SK-N-SH treated with all-trans-retinoic acid at 6 μM for 48 hours (cell line): ENCODE measurements around the gene ZNF672.

ENCODE experiments used
- ESRRG ChIP-seq: fragments of 250-450 bp; sonication (Bioruptor Pico); IDR thresholded peaks from 2 replicates; pipeline ENCODE4 v1.6.1; 2021; ENCODE audit warnings: mild to moderate bottlenecking
- TCF4 ChIP-seq: fragments of 250-450 bp; sonication (Bioruptor Pico); IDR thresholded peaks from 2 replicates; pipeline ENCODE4 v1.8.0; 2021; ENCODE audit warnings: mild to moderate bottlenecking, moderate library complexity, borderline replicate concordance
- ZFP3 ChIP-seq: fragments of 250-450 bp; sonication (Bioruptor Pico); IDR thresholded peaks from 2 replicates; pipeline ENCODE4 v1.5.0; 2020; ENCODE audit warnings: mild to moderate bottlenecking, moderate library complexity
- TF ChIP-seq, protein P1 (sequence below): fragments of 250-450 bp; sonication (Bioruptor Pico); IDR thresholded peaks from 2 replicates; pipeline ENCODE4 v1.5.1; 2020; ENCODE audit warnings: low read depth, mild to moderate bottlenecking, moderate library complexity
- TF ChIP-seq, protein P2 (sequence below): fragments of 250-450 bp; sonication (Bioruptor Pico); IDR thresholded peaks from 2 replicates; pipeline ENCODE4 v1.8.0; 2020; ENCODE audit warnings: mild to moderate bottlenecking, moderate library complexity, borderline replicate concordance

DNA sequence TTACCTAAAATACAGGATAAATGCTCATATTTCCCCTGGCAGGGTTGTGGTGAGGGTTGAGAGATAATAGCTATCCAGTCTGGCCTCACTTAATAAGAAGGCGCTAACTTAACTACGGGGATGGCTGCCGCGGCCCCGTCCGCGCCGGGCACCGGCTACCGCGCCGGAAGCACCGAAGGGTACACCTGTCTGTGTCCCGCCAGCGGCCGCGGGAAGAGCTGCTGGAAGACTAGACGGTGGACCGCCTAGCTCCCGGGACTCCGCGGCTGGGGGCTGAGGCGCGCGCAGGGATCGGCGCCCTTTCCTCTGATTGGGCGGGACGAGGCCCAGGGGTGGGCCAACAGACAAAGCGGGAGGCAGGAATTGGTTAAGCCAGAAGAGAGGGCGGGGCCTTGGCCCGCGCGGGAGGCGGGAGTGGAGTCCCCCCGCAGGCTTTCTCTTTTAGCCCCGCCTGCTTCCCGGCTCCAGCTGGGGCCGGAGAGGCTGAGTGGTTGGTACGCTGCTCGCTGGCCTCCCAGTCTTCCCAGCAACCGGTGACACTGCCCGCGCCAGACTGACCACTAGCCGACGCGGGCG is at the start of gene ZNF672:
- TF ChIP-seq, protein P1, sequence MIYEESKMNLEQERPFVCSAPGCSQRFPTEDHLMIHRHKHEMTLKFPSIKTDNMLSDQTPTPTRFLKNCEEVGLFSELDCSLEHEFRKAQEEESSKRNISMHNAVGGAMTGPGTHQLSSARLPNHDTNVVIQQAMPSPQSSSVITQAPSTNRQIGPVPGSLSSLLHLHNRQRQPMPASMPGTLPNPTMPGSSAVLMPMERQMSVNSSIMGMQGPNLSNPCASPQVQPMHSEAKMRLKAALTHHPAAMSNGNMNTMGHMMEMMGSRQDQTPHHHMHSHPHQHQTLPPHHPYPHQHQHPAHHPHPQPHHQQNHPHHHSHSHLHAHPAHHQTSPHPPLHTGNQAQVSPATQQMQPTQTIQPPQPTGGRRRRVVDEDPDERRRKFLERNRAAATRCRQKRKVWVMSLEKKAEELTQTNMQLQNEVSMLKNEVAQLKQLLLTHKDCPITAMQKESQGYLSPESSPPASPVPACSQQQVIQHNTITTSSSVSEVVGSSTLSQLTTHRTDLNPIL: no peak
- TF ChIP-seq TCF4 (CRISPR knock-in tag): no peak
- TF ChIP-seq ZFP3 (CRISPR knock-in tag): no peak
- no peak for TF ChIP-seq ESRRG (CRISPR knock-in tag)
- TF ChIP-seq, protein P2, sequence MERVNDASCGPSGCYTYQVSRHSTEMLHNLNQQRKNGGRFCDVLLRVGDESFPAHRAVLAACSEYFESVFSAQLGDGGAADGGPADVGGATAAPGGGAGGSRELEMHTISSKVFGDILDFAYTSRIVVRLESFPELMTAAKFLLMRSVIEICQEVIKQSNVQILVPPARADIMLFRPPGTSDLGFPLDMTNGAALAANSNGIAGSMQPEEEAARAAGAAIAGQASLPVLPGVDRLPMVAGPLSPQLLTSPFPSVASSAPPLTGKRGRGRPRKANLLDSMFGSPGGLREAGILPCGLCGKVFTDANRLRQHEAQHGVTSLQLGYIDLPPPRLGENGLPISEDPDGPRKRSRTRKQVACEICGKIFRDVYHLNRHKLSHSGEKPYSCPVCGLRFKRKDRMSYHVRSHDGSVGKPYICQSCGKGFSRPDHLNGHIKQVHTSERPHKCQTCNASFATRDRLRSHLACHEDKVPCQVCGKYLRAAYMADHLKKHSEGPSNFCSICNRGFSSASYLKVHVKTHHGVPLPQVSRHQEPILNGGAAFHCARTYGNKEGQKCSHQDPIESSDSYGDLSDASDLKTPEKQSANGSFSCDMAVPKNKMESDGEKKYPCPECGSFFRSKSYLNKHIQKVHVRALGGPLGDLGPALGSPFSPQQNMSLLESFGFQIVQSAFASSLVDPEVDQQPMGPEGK (CRISPR knock-in tag): no peak
